ENCODE data around the gene GPBAR1.

GPBAR1 gene

DNA sequence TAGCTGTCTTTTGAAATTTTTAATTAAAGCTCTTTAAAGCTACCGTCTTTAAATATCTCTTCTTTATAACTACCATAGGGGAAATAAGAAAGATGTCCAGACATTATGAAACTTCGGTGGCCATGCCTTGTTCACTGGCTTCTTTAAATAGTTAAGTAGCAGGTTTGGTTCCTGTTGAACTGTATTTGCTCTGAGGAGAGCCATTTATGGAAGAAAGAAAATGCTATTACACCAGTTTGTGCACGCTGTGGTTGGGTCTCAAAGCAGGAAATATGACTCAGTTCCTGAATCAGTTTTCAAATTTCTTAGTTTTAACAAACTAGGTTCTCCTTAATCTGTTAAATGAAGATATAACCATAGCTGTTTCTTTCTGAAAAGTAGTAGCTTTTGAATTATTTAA is 31.6 kb upstream of the GPBAR1 start:
- peak; percentile 94 for DNase-seq (ENCODE audit: low read depth)
- TF ChIP-seq MAX (IDR thresholded peaks at IDR 0.05; ENCODE audit: low read depth, low read length) (peak; percentile 56; the same call in 1 of the 2 replicates), POLR2A (IDR thresholded peaks at IDR 0.05; ENCODE audit: extremely low read depth, insufficient read length) (no peak), MYC (IDR thresholded peaks at IDR 0.05; ENCODE audit: low read depth, low read length) (peak; percentile 68)
- TF ChIP-seq, protein P1, sequence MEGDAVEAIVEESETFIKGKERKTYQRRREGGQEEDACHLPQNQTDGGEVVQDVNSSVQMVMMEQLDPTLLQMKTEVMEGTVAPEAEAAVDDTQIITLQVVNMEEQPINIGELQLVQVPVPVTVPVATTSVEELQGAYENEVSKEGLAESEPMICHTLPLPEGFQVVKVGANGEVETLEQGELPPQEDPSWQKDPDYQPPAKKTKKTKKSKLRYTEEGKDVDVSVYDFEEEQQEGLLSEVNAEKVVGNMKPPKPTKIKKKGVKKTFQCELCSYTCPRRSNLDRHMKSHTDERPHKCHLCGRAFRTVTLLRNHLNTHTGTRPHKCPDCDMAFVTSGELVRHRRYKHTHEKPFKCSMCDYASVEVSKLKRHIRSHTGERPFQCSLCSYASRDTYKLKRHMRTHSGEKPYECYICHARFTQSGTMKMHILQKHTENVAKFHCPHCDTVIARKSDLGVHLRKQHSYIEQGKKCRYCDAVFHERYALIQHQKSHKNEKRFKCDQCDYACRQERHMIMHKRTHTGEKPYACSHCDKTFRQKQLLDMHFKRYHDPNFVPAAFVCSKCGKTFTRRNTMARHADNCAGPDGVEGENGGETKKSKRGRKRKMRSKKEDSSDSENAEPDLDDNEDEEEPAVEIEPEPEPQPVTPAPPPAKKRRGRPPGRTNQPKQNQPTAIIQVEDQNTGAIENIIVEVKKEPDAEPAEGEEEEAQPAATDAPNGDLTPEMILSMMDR (IDR thresholded peaks at IDR 0.05; ENCODE audit: low read depth, low read length) = no peak
- H3K4me3 ChIP-seq (ENCODE audit: low read depth, low read length) = peak overlapping the region; percentile 25

DNA sequence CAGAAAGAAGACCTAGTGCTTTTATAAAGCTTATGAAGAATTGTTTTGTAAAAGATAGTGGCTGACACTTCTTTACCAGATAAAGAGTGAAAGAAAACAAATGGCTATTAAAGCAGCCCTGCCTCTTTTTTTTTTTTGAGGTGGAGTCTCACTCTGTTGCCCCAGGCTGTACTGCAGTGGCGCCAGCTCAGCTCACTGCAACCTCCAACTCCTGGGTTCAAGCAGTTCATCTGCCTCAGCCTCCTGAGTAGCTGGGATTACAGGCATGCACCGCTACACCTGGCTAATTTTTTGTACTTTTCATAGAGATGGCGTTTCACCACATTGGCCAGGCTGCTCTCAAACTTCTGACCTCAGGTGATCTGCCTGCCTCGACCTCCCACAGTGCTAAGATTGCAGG is 31.0 kb upstream of the GPBAR1 start:
- peak; percentile 40 for DNase-seq (ENCODE audit: low read depth)
- TF ChIP-seq MYC (IDR thresholded peaks at IDR 0.05; ENCODE audit: low read depth, low read length) = no peak
- TF ChIP-seq, protein P1 (IDR thresholded peaks at IDR 0.05; ENCODE audit: low read depth, low read length) = no peak
- no peak for TF ChIP-seq MAX (IDR thresholded peaks at IDR 0.05; ENCODE audit: low read depth, low read length)
- no peak for TF ChIP-seq POLR2A (IDR thresholded peaks at IDR 0.05; ENCODE audit: extremely low read depth, insufficient read length)
- H3K4me3 ChIP-seq (ENCODE audit: low read depth, low read length) = peak overlapping the region; percentile 25

- TF ChIP-seq POLR2A (IDR thresholded peaks at IDR 0.05; ENCODE audit: extremely low read depth, insufficient read length) (no peak), MYC (IDR thresholded peaks at IDR 0.05; ENCODE audit: low read depth, low read length) (no peak), MAX (IDR thresholded peaks at IDR 0.05; ENCODE audit: low read depth, low read length) (no peak)
- TF ChIP-seq, protein P1 (IDR thresholded peaks at IDR 0.05; ENCODE audit: low read depth, low read length) = peak; percentile 32
- peak; percentile 61 for DNase-seq (ENCODE audit: low read depth)
- no peak overlapping the region for H3K4me3 ChIP-seq (ENCODE audit: low read depth, low read length)
Observed at GRCh38 chr2:218230882-218231281, 29.9 kb upstream of the GPBAR1 start.

DNA sequence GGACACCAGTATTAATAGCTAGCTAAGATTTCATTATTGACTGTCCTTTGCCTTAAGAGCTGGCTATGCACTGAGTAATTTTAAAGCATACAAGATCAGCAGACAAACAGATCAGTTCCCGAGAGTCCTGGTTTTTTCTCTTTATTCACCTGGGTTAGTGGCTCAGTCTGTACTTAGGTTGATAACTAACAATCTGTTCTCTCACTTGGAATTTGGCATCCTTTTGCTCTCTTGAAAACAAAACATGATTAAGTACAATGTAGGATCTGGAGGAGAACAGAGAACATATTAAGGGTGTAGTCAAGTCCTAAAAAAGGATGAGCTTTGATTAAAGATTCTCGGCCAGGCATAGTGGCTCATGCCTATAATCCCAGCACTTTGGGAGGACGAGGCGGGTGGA is 27.3 kb upstream of the GPBAR1 start:
- H3K4me3 ChIP-seq (ENCODE audit: low read depth, low read length) = no peak overlapping the region
- TF ChIP-seq POLR2A (IDR thresholded peaks at IDR 0.05; ENCODE audit: extremely low read depth, insufficient read length) (no peak), MAX (IDR thresholded peaks at IDR 0.05; ENCODE audit: low read depth, low read length) (no peak), MYC (IDR thresholded peaks at IDR 0.05; ENCODE audit: low read depth, low read length) (no peak)
- TF ChIP-seq, protein P1 (IDR thresholded peaks at IDR 0.05; ENCODE audit: low read depth, low read length) = no peak
- DNase-seq (ENCODE audit: low read depth) = no peak

DNA sequence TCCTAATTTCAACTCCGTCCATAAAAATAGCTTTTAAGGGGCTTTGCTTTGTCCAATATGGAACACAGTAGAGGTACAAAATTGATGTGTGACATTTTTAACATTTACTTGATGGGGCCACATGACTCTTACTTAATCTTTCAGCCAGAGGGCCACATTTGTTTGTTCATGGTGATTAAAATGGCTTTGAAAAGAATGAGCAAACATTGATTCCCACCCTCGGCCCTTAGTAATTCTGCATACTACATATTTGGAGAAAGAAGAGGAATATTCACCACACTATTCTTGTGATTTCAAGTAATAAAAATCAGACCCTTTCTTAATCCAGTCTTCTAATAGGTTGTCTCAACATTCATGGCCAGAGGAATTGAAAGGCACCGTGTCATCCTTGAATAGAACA is 26.3 kb upstream of the GPBAR1 start:
- no peak for TF ChIP-seq POLR2A (IDR thresholded peaks at IDR 0.05; ENCODE audit: extremely low read depth, insufficient read length)
- TF ChIP-seq, protein P1 (IDR thresholded peaks at IDR 0.05; ENCODE audit: low read depth, low read length) = no peak
- no peak for TF ChIP-seq MAX (IDR thresholded peaks at IDR 0.05; ENCODE audit: low read depth, low read length)
- no peak for TF ChIP-seq MYC (IDR thresholded peaks at IDR 0.05; ENCODE audit: low read depth, low read length)

More for the DNA sequence above, 26.3 kb upstream of the GPBAR1 start:
- no peak overlapping the region for H3K4me3 ChIP-seq (ENCODE audit: low read depth, low read length)
- no peak for DNase-seq (ENCODE audit: low read depth)

All from NB4 (cell line).